ENCODE measurements around the gene PPM1E.
"Not testable (repeated sequence)": the region's sequence is repeated elsewhere in the genome, so short reads cannot be mapped to it uniquely, and the experiment has no call there.

Gene PPM1E

GRCh38 chr17:58850106-58850505 lies 94.5 kb downstream of the PPM1E start:
- not testable (repeated sequence) for DNase-seq

GRCh38 chr17:58865301-58865700 lies 109.6 kb downstream of the PPM1E start:
- no peak for DNase-seq

- DNase-seq = no peak
Observed at GRCh38 chr17:58870747-58871146, 115.1 kb downstream of the PPM1E start.

GRCh38 chr17:58873926-58874325 lies 118.3 kb downstream of the PPM1E start:
- no peak for DNase-seq

- no peak for DNase-seq
Observed at GRCh38 chr17:58875261-58875660, 119.6 kb downstream of the PPM1E start.

- DNase-seq = no peak
Observed at GRCh38 chr17:58884161-58884560, 128.5 kb downstream of the PPM1E start.

- DNase-seq = no peak
Observed at GRCh38 chr17:58886514-58886913, 130.9 kb downstream of the PPM1E start.

- no peak for DNase-seq
Observed at GRCh38 chr17:58889928-58890327, 134.3 kb downstream of the PPM1E start.

- DNase-seq = no peak
Observed at GRCh38 chr17:58899191-58899590, 143.5 kb downstream of the PPM1E start.

- DNase-seq = no peak
Observed at GRCh38 chr17:58902322-58902721, 146.7 kb downstream of the PPM1E start.

GRCh38 chr17:58911741-58912343 lies 156.2 kb downstream of the PPM1E start:
- no peak for DNase-seq

GRCh38 chr17:58913552-58913951 lies 157.9 kb downstream of the PPM1E start:
- DNase-seq = no peak

- DNase-seq = no peak
Observed at GRCh38 chr17:58913971-58914769, 158.5 kb downstream of the PPM1E start.

- DNase-seq = no peak
Observed at GRCh38 chr17:58917228-58917627, 161.6 kb downstream of the PPM1E start.

- DNase-seq = no peak
Observed at GRCh38 chr17:58918072-58918471, 162.4 kb downstream of the PPM1E start.

- no peak for DNase-seq
Observed at GRCh38 chr17:58918884-58919283, 163.2 kb downstream of the PPM1E start.

GRCh38 chr17:58920773-58921172 lies 165.1 kb downstream of the PPM1E start:
- no peak for DNase-seq

- DNase-seq = no peak
Observed at GRCh38 chr17:58932956-58933355, 177.3 kb downstream of the PPM1E start.

- DNase-seq = no peak
Observed at GRCh38 chr17:58936295-58936694, 180.6 kb downstream of the PPM1E start.

GRCh38 chr17:58944166-58944565 lies 188.5 kb downstream of the PPM1E start:
- DNase-seq = no peak

- DNase-seq = no peak
Observed at GRCh38 chr17:58947411-58947810, 191.8 kb downstream of the PPM1E start.

- DNase-seq = no peak
Observed at GRCh38 chr17:58947824-58948223, 192.2 kb downstream of the PPM1E start.

GRCh38 chr17:58954358-58954757 lies 198.7 kb downstream of the PPM1E start:
- not testable (repeated sequence) for DNase-seq

- DNase-seq = no peak
Observed at GRCh38 chr17:58956997-58957724, 201.5 kb downstream of the PPM1E start.

Measured in activated T-cell treated with anti-CD3 and anti-CD28 coated beads, Interleukin-2, amount 50 U/mL, for 1 hour (primary cell).